ENCODE measurements around the gene PET100.

- TF ChIP-seq CTCF (conservative IDR thresholded peaks at IDR 0.05 in 1 of 2, IDR thresholded peaks at IDR 0.05 in 1 of 2; ENCODE audit: extremely low read depth in 1 of 2, insufficient read depth in 1 of 2, low read depth in 1 of 2, low read length in 2 of 2) (no peak), EZH2 (IDR thresholded peaks at IDR 0.05; ENCODE audit: borderline replicate concordance, low read length) (no peak)
These were observed 50.4 kb downstream of the PET100 start for GRCh38 chr19:7679771-7680605.
